SK-N-SH (cell line): Measurements from ENCODE around the gene TFCP2.

Source experiments
- CTCF ChIP-seq: fragments of 200-600 bp; sonication (generic); IDR thresholded peaks from 2 replicates; pipeline ENCODE4 v1.6.1; 2017; ENCODE audit warnings: antibody characterized with exemption, mild to moderate bottlenecking, moderate library complexity
- POLR2AphosphoS5 ChIP-seq: IDR thresholded peaks from 2 replicates; pipeline ENCODE4 v1.6.1; 2012; ENCODE audit warnings: low read depth, low read length

DNA sequence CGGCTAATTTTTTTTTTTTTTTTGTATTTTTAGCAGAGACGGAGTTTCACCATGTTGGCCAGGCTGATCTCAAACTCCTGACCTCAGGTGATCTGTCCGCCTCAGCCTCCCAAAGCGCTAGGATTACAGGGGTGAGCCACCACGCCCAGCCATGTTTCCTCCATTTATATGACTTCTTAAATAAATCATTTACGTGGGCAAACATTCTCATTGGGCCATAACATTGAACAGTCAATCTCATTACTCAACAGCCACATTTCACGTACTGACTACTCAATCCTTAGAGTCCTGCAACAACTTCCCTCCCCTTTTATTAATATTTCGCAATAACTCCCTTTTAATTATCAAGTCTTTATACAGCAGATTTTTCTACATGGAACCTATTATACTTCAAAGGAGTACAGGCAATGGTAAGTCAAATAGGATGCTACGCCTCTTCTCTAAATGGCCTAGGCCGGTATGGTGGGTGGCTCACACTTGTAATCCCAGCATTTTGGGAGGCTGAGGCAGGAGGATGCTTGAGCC lies 82.2 kb downstream of the TFCP2 start:
- TF ChIP-seq CTCF, result no peak
- no peak for TF ChIP-seq POLR2AphosphoS5
